A673 (cell line): ENCODE data around the gene CACNA1A. TPM values are rescaled to one million over a fixed set of nuclear protein-coding genes. Genes with fewer than 3 reads are reported as not detected.
A peak's percentile ranks its signal among the peaks of the same experiment; 100 is the strongest.

Experiments used
- BruUV-seq: library from RNA; stranded (reverse); fragments of 400-500 nt; replicated peaks from 2 replicates; lab custom pipeline; 2021; lab: Mats Ljungman, UMichigan
- CTCF ChIA-PET: fragments of 300-600 bp; sonication (Branson Sonifier 250); formaldehyde crosslinking; loops from one replicate; lab custom pipeline; 2022; ENCODE audit warnings: antibody characterized with exemption; lab: Charles Lee
- POLR2A ChIA-PET: fragments of 300-600 bp; sonication (Branson Sonifier 250); formaldehyde crosslinking; loops from one replicate; lab custom pipeline; 2022; ENCODE audit warnings: antibody characterized with exemption; ENCODE audit not compliant: low non-redundant PET; lab: Charles Lee
- DNase-seq: peaks from one replicate; pipeline ENCODE4 v3.0.0-alpha.2; 2015; ENCODE audit warnings: low spot score
- H3K27ac ChIP-seq: fragments of 200-600 bp; sonication (generic); 2 replicates; pipeline ENCODE4 v1.5.1; 2016; ENCODE audit warnings: mixed run types, low read depth, mild to moderate bottlenecking, mixed read lengths, antibody characterized with exemption, low read length; ENCODE audit not compliant: poor library complexity, severe bottlenecking
- H3K27me3 ChIP-seq: fragments of 200-600 bp; sonication (generic); replicated peaks from 2 replicates; pipeline ENCODE4 v1.6.1; 2017; ENCODE audit warnings: mixed run types, low read depth, mild to moderate bottlenecking, mixed read lengths, antibody characterized with exemption, low read length; ENCODE audit not compliant: insufficient read depth, poor library complexity
- H3K36me3 ChIP-seq: fragments of 200-600 bp; sonication (generic); 2 replicates; pipeline ENCODE4 v1.6.1; 2016; ENCODE audit warnings: mixed run types, mild to moderate bottlenecking, mixed read lengths, antibody characterized with exemption, low read length; ENCODE audit not compliant: insufficient read depth, poor library complexity, severe bottlenecking
- H3K4me1 ChIP-seq: fragments of 200-600 bp; sonication (generic); 2 replicates; pipeline ENCODE4 v1.6.1; 2017; ENCODE audit warnings: mixed run types, mild to moderate bottlenecking, mixed read lengths, antibody characterized with exemption, low read length; ENCODE audit not compliant: insufficient read depth, poor library complexity, severe bottlenecking
- H3K4me3 ChIP-seq: fragments of 200-600 bp; sonication (generic); 2 replicates; pipeline ENCODE4 v1.5.1; 2016; ENCODE audit warnings: low read depth, mixed run types, mild to moderate bottlenecking, mixed read lengths, low read length; ENCODE audit not compliant: poor library complexity, severe bottlenecking
- H3K9me3 ChIP-seq: fragments of 200-600 bp; sonication (generic); 2 replicates; pipeline ENCODE4 v1.6.1; 2016; ENCODE audit warnings: mixed run types, low read depth, mild to moderate bottlenecking, mixed read lengths, antibody characterized with exemption, low read length; ENCODE audit not compliant: poor library complexity, severe bottlenecking
- EZH2 ChIP-seq: fragments of 200-600 bp; sonication (generic); IDR thresholded peaks from 2 replicates; pipeline ENCODE4 v1.6.1; 2017; ENCODE audit warnings: borderline replicate concordance, low read depth, mild to moderate bottlenecking, mixed read lengths, antibody characterized with exemption, low read length; ENCODE audit not compliant: poor library complexity, severe bottlenecking
- intact Hi-C: fragments of 100-400 bp; cut with micrococcal nuclease; formaldehyde crosslinking; loops from one replicate; pipeline ENCODE4 v1.10.0; 2022; ENCODE audit not compliant: unreplicated experiment
- total RNA-seq: library from RNA; stranded (reverse); gene quantifications from 2 replicates; pipeline ENCODE4 v1.2.3, GENCODE V29; 2021
- TF ChIP-seq, protein P1 (sequence below): fragments of 300-800, 200-600 bp; sonication (generic); conservative IDR thresholded peaks from 2 replicates; pipeline ENCODE4 v1.5.1; 2017; ENCODE audit warnings: low read depth, mild to moderate bottlenecking, antibody characterized with exemption, low read length, moderate library complexity, mixed read lengths

Gene CACNA1A
- total RNA-seq, 1 experiment from 2014 or later: 3.2 TPM

DNA sequence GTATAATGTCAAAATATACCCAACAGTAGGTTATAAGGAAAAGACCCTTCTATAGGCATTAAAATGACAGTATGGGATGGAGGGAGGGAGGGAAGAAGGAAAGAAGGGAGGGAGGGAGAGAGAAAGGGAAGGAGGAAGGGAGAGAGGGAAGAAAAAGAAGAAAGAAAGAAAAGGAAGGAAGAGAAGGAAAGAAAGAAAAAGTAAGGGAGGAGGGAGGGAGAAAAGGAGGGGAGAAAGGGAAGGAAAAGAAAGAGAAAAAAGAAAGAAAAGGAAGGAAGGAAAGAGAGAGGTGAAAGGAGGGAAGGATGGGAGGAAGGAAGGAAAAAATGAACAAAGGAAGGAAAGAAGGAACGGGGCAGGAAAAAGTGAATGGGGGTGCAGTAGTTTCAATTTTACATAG lies 35.3 kb upstream of the CACNA1A start:
- Histone ChIP-seq H3K27me3 (no peaks in the 10 kb centered on the region), H3K27ac (no peak overlapping the region), H3K36me3 (no peaks in the 10 kb centered on the region), H3K9me3 (no peaks in the 10 kb centered on the region), H3K4me1 (no peaks in the 10 kb centered on the region), H3K4me3 (no peak overlapping the region)
- intact Hi-C loops: no loop called here
- ChIA-PET POLR2A (no interaction called here), CTCF (no interaction called here)
- DNase-seq: no peak
- TF ChIP-seq, protein P1, sequence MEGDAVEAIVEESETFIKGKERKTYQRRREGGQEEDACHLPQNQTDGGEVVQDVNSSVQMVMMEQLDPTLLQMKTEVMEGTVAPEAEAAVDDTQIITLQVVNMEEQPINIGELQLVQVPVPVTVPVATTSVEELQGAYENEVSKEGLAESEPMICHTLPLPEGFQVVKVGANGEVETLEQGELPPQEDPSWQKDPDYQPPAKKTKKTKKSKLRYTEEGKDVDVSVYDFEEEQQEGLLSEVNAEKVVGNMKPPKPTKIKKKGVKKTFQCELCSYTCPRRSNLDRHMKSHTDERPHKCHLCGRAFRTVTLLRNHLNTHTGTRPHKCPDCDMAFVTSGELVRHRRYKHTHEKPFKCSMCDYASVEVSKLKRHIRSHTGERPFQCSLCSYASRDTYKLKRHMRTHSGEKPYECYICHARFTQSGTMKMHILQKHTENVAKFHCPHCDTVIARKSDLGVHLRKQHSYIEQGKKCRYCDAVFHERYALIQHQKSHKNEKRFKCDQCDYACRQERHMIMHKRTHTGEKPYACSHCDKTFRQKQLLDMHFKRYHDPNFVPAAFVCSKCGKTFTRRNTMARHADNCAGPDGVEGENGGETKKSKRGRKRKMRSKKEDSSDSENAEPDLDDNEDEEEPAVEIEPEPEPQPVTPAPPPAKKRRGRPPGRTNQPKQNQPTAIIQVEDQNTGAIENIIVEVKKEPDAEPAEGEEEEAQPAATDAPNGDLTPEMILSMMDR: no peak
- TF ChIP-seq EZH2: no peak
- no TSS peak for BruUV-seq

DNA sequence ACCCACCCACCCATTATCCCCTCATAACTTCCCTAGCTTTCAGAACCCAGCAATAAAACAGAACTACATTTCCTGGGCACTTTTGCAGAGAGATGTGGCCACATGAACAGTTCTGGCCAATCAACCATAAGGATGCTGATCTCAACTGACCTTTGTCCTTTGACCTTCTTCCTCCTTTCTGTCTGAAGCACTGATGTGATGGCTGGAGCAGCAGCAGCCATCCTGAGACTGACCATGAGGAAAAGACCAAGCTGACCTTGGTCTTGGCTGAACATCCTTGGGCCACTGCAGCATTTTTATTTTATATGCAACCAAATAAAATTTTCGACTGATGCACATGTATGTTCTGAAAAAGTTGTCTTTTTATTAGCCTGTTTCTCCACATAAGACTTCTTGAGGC lies 33.1 kb upstream of the CACNA1A start:
- TF ChIP-seq EZH2: no peak
- TF ChIP-seq, protein P1: no peak
- no peak overlapping the region for H3K27ac ChIP-seq
- ChIA-PET CTCF (no interaction called here), POLR2A (no interaction called here)
- no peaks in the 10 kb centered on the region for H3K36me3 ChIP-seq
- no peak for DNase-seq
- no peak overlapping the region for H3K4me3 ChIP-seq
- intact Hi-C loops: no loop called here
- no peaks in the 10 kb centered on the region for H3K4me1 ChIP-seq
- BruUV-seq: no TSS peak
- H3K9me3 ChIP-seq: no peaks in the 10 kb centered on the region
- H3K27me3 ChIP-seq: no peaks in the 10 kb centered on the region

DNA sequence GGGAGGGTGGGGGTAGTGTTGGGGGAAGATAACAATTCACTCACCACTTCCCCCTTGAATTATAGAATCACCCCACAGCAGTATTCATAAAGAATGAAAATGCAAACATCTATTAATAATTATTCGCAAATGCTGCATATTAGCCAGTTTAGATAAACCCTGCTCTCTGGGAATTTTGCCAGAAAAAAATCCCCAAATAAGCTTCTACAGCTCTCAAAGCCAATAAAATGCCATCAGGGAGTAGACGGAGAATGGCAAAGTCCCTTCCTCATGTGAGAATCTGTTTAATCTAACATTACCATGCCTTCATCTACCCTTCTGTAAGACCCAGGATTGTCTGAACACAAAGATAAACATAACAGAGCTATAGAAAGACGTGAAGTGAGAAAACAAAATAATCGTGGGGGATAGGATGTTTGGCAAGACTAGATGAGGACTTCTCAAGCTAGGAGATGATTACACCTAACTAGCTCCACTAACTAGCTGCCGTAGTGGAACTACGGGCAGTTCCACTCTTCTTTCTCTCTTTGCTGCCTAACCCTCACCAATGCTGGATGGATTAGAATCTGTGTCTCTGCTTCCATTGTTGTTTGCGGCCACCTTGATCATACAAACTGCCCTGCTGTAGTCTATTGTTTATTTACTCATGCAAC lies 32.4 kb upstream of the CACNA1A start:
- ChIA-PET POLR2A (interaction anchor here (0.6 kb wide), 1 partner anchor 183 kb away, joined by 4 read pairs; no protein-coding TSS in a partner anchor), CTCF (no interaction called here)
- TF ChIP-seq, protein P1: no peak
- no peak for TF ChIP-seq EZH2
- no peaks in the 10 kb centered on the region for H3K36me3 ChIP-seq
- BruUV-seq: no TSS peak
- peak; percentile 11 for DNase-seq
- intact Hi-C loops: no loop called here
- no peaks in the 10 kb centered on the region for H3K4me1 ChIP-seq
- H3K27ac ChIP-seq: no peak overlapping the region
- H3K4me3 ChIP-seq: no peak overlapping the region
- H3K9me3 ChIP-seq: no peaks in the 10 kb centered on the region
- H3K27me3 ChIP-seq: no peaks in the 10 kb centered on the region
